HG03045 (cell line): ENCODE measurements around the gene ADAM8.
"Not testable (repeated sequence)": the region's sequence is repeated elsewhere in the genome, so short reads cannot be mapped to it uniquely, and the experiment has no call there.

Source experiments
- ATAC-seq: cut with Tn5 transposase; IDR thresholded peaks from one replicate; pipeline ENCODE4 v1.9.1; 2021; ENCODE audit warnings: mild to moderate bottlenecking, moderate library complexity; ENCODE audit not compliant: unreplicated experiment

The ADAM8 gene

DNA sequence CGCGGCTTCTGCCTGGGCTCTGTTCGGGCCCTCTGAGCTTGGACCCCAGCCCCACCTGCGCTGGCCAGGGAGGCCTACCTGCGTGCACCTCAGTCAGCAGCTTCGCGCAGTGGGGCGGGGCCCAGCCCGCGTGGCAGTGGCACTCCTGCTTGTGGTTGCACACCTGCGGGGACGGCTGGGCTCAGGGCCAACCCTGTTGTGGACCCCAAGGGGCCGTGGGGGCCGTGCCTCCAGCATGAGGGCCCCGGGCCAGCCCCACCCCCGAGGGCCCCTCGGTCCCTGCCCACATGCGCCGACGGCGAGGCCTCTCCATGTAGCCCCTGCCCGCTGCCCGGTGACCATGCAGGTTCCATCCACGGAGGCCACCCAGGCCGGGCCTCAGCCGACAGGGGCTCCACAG lies 7.3 kb downstream of the ADAM8 start:
- no peak for ATAC-seq

- no peak for ATAC-seq
These were observed 8.1 kb downstream of the ADAM8 start for GRCh38 chr10:133268532-133268931.

- no peak for ATAC-seq
These were observed 8.8 kb downstream of the ADAM8 start for GRCh38 chr10:133267829-133268228.

DNA sequence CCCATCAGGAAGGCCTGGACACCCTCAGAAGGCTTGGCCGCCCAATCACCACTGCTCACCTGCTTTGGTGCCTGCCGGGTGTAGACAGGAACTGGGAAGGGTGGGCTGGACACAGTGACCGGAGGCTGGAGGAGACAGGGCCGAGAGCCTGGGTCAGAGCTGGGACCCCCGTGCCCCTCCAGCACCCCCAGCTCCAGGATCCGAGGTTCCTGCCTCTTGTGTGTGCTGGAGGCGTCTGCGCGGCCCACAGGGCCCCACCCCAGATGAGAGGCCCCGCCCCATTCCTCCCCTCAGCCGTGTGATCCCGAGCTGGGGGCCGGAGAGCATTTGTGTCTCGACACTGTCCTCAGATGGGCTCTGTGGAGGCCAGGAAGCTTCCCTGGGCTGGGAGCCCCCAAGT lies 9.4 kb downstream of the ADAM8 start:
- no peak for ATAC-seq

GRCh38 chr10:133266056-133266795 lies 10.4 kb downstream of the ADAM8 start:
- ATAC-seq, result no peak

DNA sequence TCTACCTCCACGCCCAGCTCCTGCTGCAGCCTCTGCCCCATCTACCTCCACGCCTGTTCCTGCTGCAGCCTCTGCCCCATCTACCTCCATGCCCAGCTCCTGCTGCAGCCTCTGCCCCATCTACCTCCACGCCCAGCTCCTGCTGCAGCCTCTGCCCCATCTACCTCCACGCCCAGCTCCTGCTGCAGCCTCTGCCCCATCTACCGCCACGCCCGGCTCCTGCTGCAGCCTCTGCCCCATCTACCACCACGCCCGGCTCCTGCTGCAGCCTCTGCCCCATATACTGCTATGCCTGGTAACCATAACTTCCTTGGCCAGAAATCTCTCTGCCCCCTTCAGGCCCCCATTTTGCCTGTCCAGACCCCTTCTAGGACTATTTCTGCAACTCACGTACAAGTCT lies 11.6 kb downstream of the ADAM8 start:
- not testable (repeated sequence) for ATAC-seq

- no peak for ATAC-seq
These were observed 12.2 kb downstream of the ADAM8 start for GRCh38 chr10:133264461-133264860.

DNA sequence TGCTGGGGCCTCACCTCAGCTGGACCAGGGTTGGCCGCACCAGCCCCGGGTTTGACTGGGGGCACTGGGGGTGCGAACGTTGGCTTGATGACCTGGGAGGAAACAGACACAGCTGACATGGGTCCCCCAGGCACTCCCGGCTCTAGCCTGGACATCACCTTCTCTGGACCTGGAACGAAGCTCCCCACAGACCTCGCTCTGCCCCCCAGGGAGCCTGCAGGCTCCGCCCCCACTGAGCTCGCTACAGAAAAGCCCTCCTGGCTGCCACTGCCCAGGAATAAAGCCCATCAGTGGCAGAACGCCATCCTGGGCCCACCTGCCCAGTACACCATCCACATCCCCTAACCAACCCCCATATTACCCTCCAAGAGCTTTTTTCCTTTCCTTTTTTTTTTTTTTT lies 13.0 kb downstream of the ADAM8 start:
- ATAC-seq, result no peak

- no peak for ATAC-seq
These were observed 14.0 kb downstream of the ADAM8 start for GRCh38 chr10:133262696-133263095.

DNA sequence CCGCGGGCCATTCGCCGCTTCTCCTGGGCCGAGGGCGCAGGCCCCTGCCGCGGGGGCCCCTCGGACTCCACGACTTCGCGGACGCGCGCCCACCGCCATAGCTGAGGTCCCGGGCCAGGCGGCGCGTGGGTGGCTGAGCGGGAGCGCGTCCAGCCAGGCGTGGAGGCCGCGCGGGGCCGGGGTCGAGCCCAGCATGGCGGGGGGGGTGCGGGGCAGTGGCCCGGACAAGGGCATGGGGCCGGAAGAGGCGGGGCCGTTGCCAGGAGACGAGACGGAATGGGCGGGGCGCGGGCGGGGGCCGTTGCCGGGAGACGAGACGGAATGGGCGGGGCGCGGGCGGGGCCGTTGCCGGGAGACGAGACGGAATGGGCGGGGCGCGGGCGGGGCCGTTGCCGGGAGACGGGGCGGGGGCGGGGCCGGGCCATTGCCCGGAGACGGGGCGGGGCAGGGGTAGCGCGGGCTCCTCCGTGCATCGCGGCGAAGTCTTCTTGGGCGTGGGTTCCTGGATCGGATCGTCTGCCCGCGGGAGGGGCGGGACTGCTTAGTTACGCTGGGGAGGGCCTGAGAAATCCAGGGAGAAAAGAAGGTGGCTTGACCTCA lies 14.8 kb downstream of the ADAM8 start:
- ATAC-seq, result peak; percentile 63

DNA sequence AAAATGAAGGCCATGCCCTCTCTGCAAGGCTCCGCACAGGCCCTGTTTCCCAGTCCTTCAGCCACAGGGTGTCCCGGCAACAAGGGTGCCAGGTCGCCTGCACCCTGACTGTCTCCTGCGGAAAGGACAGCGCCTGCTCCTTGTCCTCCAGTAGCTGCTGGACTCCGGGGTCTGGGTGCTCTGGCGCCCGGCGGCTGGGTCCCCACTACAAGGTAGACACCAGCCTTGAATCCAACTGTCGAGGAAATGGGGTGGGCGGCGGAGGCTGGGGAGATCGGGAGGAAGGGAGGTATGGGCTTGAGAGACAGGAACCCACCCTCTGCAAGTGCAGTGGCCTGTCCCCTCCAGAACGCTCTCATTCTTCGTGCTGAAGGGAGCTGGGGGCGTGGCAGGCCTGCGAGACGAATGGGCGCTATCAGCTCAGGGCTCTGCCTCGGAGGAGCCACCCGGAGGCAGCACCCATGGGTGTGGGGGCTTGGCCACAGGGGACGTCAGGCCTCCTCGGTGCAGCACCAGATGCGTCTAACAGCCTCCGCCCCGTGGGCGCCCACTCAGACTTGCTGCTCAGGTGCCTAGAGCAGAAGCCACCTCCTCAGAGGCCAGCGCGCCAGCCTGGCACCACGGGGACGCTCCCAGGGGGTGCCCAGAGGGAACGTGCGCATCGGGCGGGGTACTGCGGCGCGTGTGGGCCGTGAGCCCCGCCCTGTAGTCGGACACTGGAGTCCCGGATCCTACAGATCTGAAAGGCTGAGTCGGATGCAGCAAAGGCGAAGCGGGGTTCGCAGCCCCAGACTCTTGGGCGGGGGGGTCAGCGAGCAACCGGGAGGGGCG lies 15.6 kb downstream of the ADAM8 start:
- ATAC-seq, result peak; percentile 54

- no peak for ATAC-seq
These were observed 17.1 kb downstream of the ADAM8 start for GRCh38 chr10:133259602-133259989.

DNA sequence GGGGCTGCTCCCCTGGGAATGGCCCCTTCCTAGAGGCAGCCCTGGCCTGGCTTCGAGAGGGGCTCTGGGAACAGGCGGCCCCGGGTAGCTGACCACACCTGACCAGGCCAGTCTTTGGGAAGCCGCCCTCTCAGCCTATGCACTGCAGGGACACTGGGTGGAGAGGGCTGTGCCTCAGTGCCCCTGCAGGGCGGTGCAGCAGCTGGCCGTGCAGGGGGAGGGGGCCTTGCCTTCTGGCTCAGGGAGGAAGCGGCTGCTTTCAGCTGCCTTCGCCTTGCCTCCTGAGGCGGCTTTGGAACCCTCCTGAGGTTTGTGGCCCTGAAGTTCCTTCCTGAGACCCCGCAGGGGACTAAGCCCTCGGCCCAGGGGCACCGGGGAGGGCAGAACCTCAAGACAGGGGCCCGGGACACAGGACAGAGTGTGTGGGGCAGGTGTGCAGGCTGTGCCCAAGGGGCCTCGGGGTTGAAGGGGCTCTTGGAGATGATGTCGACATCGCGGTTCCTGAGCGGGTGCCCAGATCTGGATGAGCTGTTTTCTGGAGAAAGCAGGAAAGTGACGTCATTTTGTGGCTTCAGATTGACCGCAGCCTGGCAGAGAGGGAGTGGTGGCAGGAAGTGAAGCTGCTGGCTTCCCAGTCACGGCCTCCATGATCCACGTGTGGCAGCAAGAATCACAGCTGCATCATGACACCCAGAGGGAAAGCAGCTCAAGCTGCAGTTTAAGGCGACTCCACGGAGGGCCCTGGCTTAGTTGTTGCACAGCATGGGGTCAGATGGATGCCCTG lies 17.7 kb downstream of the ADAM8 start:
- no peak for ATAC-seq

DNA sequence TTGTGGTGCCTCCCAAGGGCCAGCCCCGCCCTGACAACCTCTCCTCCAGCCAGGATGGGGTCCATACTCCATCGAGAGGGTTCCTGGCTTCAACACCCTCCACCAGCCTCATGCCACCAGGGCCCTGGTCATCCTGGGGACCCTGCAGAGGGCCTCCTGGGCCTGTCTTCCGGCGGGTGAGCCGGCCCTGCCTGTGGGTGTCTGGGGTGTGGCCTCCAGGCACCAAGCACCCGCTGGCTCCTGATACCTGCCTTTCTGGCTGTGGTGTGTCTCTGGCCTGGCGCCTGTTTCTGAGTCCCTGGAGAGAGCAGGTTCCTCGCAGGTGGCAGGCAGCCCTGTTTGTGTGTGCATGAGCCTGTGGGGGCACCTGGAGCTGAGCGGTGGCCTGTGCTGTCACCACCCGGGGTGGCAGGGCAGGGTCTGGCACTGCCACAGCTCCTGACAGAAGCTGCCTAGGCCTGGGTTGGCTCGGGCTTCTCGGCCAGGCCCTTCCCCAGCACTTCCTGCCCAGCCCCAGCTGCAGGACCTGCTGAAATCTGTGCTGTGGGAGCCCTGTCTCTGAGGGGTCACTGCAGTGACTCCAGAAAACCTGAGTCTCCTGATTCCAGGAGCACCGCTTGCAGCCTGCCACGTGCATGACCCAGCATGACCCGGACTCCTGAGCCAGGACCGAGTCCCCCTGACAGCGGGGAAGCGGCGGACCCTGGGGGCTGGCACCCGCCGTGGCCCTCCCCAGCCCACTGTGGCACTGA lies 18.4 kb downstream of the ADAM8 start:
- ATAC-seq, result no peak

DNA sequence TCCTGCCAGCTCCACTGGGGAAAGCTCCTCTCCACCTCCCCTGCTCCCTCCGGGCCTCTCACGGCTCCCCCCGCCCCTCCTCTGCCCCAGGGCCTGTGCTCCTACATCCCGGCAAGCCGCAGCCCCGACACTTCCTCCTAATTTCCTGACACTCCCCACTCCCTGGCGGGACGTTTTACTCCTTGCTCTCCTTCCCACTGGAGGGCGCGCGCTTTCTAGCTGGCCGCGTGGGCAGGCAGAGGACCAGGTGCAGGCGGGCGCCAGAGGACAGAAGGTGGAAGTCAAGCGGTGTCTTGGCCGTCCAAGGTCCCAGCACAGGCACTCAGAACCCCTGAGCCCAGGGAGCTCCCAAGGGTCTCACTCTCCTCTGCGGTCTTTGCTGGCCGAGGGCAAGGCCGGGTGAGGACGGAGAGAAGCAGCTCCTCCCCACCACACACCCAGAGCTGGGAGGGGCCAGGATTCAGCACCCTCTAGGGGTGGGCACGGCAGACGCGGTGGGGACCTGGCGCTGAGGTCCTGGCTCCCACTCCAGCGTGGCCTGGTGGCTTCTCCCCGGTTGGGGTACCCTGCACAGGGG lies 19.1 kb downstream of the ADAM8 start:
- no peak for ATAC-seq

- no peak for ATAC-seq
These were observed 21.3 kb downstream of the ADAM8 start for GRCh38 chr10:133255323-133255722.

GRCh38 chr10:133254421-133255120 lies 22.1 kb downstream of the ADAM8 start:
- no peak for ATAC-seq

- no peak for ATAC-seq
These were observed 23.2 kb downstream of the ADAM8 start for GRCh38 chr10:133253361-133253955.

GRCh38 chr10:133252223-133252552 lies 24.5 kb downstream of the ADAM8 start:
- ATAC-seq, result no peak
